ENCODE data around the gene RMND1. TPM values are rescaled to one million over a fixed set of nuclear protein-coding genes. Genes with fewer than 3 reads are reported as not detected.
"Not testable (repeated sequence)": the region's sequence is repeated elsewhere in the genome, so short reads cannot be mapped to it uniquely, and the experiment has no call there.

RMND1 gene
- total RNA-seq, 1 experiment from 2014 or later: 19.3 TPM

DNA sequence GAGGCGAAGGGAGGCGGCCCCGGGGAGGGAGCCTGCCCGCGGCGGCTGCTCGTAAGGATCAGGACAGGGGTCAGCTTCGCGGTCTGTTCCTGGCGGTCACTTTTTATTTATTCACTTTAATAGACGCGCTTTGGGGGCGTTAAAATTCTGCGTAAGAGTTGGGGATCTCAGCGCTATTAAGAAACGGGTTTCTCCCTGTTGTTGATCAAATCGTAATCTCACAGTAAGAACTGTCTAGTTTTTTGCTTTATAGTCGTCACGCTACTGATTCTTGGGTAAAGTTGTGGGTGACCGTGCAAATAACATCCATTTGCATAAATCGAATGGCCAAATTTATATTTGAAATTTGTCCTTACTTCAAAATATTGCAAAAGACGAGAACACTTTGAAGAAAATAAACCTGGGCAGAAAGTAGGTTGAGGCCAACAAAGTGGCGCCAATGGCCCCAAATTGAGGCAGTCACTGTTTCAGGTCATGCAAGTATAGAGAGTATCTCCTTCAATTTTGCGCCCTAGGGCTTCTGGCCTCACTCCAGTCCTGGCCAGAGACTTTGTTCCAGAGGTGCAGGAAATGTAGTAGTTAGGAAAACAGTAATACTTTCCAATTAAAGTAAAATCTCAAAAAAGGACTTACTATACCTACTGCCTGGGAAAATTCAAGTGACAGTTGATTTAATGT is 963 bp upstream of the RMND1 start:
- ChIA-PET POLR2A (ENCODE audit: unreplicated experiment) (interaction anchor here (0.7 kb wide), 1 partner anchor 571 kb away, joined by 4 read pairs; no protein-coding TSS in a partner anchor), CTCF (no interaction called here)
- Histone ChIP-seq H3K27ac (peak overlapping the region; percentile 72), H3K4me3 (peak overlapping the region; percentile 83), H3F3A (ENCODE audit: insufficient read depth, low read depth) (peaks cover 16% of the 10 kb centered on the region; the same call in 1 of the 2 replicates), H3K79me2 (ENCODE audit: low read depth) (peaks cover 53% of the 10 kb centered on the region), H3K36me3 (ENCODE audit: low read depth) (peaks cover 3% of the 10 kb centered on the region), H3K9me2 (ENCODE audit: insufficient read depth) (no peaks in the 10 kb centered on the region), H4K20me1 (ENCODE audit: insufficient read depth) (no peaks in the 10 kb centered on the region), H2AFZ (peak overlapping the region; percentile 92), H3K27me3 (ENCODE audit: insufficient read depth, low read depth) (no peaks in the 10 kb centered on the region), H3K4me2 (peak overlapping the region; percentile 87), H3K4me1 (replicated peaks; ENCODE audit: insufficient read depth) (peaks cover 13% of the 10 kb centered on the region; the same call in 1 of the 2 replicates), H3K9me3 (ENCODE audit: insufficient read depth, low read depth) (no peaks in the 10 kb centered on the region)
- TF ChIP-seq, protein P1, sequence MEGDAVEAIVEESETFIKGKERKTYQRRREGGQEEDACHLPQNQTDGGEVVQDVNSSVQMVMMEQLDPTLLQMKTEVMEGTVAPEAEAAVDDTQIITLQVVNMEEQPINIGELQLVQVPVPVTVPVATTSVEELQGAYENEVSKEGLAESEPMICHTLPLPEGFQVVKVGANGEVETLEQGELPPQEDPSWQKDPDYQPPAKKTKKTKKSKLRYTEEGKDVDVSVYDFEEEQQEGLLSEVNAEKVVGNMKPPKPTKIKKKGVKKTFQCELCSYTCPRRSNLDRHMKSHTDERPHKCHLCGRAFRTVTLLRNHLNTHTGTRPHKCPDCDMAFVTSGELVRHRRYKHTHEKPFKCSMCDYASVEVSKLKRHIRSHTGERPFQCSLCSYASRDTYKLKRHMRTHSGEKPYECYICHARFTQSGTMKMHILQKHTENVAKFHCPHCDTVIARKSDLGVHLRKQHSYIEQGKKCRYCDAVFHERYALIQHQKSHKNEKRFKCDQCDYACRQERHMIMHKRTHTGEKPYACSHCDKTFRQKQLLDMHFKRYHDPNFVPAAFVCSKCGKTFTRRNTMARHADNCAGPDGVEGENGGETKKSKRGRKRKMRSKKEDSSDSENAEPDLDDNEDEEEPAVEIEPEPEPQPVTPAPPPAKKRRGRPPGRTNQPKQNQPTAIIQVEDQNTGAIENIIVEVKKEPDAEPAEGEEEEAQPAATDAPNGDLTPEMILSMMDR (conservative IDR thresholded peaks at IDR 0.05): no peak
- no peak for TF ChIP-seq EZH2 (IDR thresholded peaks at IDR 0.05; ENCODE audit: low read depth)
- peak; percentile 31 to 41 for DNase-seq
- TSS peak; percentile 41 for BruUV-seq (replicated peaks)
- intact Hi-C loops (cut with micrococcal nuclease; ENCODE audit: unreplicated experiment): loop anchor here (1.0 to 10.0 kb wide), 4 partner anchors 63 to 820 kb away; no protein-coding TSS in a partner anchor

DNA sequence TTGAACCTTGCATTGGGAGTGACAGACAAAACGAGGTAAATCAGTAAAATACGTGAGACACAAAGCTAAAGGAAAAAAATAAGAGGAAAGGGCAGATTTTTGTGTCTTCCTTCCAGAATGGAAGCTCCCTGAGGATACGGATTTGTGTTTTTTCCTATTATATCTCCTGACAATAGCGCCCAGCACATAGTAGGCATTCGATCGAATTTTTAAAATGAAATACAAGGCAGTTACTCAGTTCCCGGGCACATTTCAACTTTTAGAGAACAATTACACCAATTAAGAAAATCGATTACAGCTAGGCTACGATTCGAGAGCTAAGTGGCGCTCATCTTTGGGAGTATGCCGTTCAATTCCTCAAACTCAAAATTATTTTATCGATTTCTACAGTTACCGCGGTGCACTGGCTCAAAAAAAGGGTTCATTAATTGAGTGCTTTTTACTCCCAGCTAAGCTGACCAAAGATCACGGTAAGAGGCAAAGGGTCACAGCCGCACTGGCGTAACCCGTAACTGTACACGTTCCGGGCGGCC is 443 bp downstream of the RMND1 start:
- peaks cover 54% of the 10 kb centered on the region for H3K79me2 ChIP-seq (ENCODE audit: low read depth)
- peak overlapping the region; percentile 81 for H3K4me3 ChIP-seq
- TF ChIP-seq, protein P1 (conservative IDR thresholded peaks at IDR 0.05): no peak
- no peak for TF ChIP-seq EZH2 (IDR thresholded peaks at IDR 0.05; ENCODE audit: low read depth)
- no peaks in the 10 kb centered on the region for H3K36me3 ChIP-seq (ENCODE audit: low read depth)
- intact Hi-C loops (cut with micrococcal nuclease; ENCODE audit: unreplicated experiment): loop anchor here (5.0 to 10.0 kb wide), 2 partner anchors 216 to 313 kb away; no protein-coding TSS in a partner anchor
- TSS peak; percentile 87 for BruUV-seq (replicated peaks)
- H3K27me3 ChIP-seq (ENCODE audit: insufficient read depth, low read depth): no peaks in the 10 kb centered on the region
- peak overlapping the region; percentile 76 for H3K4me2 ChIP-seq
- CTCF ChIA-PET: no interaction called here
- H4K20me1 ChIP-seq (ENCODE audit: insufficient read depth): no peaks in the 10 kb centered on the region
- no peaks in the 10 kb centered on the region for H3K9me2 ChIP-seq (ENCODE audit: insufficient read depth)
- H3K27ac ChIP-seq: peak overlapping the region; percentile 62
- peaks cover 15% of the 10 kb centered on the region for H3K4me1 ChIP-seq (replicated peaks; ENCODE audit: insufficient read depth)
- H2AFZ ChIP-seq: peak overlapping the region; percentile 89
- no peaks in the 10 kb centered on the region for H3K9me3 ChIP-seq (ENCODE audit: insufficient read depth, low read depth)
- POLR2A ChIA-PET (ENCODE audit: unreplicated experiment): interaction anchor here (0.5 kb wide), 1 partner anchor 188 kb away, joined by 8 read pairs; no protein-coding TSS in a partner anchor
- H3F3A ChIP-seq (ENCODE audit: insufficient read depth, low read depth): peaks cover 23% of the 10 kb centered on the region
- no peak for DNase-seq

- H3K27me3 ChIP-seq (ENCODE audit: insufficient read depth, low read depth); CTCF ChIA-PET; BruUV-seq (replicated peaks); H4K20me1 ChIP-seq (ENCODE audit: insufficient read depth); H3K36me3 ChIP-seq (ENCODE audit: low read depth); DNase-seq; POLR2A ChIA-PET (ENCODE audit: unreplicated experiment); H3K9me2 ChIP-seq (ENCODE audit: insufficient read depth); H3K9me3 ChIP-seq (ENCODE audit: insufficient read depth, low read depth): not testable (repeated sequence)
- H3K4me2 ChIP-seq: peak overlapping the region; percentile 76
- peaks cover 26% of the 10 kb centered on the region for H3F3A ChIP-seq (ENCODE audit: insufficient read depth, low read depth)
- 0 out of 2 replicates have a peak overlapping the region, but pooled peaks have one; percentile 89 for H2AFZ ChIP-seq
- intact Hi-C loops (cut with micrococcal nuclease; ENCODE audit: unreplicated experiment): loop anchor here (5.0 to 10.0 kb wide), 2 partner anchors 216 to 314 kb away; no protein-coding TSS in a partner anchor
- H3K4me1 ChIP-seq (replicated peaks; ENCODE audit: insufficient read depth): peaks cover 21% of the 10 kb centered on the region
- peaks cover 54% of the 10 kb centered on the region for H3K79me2 ChIP-seq (ENCODE audit: low read depth)
- peak overlapping the region; percentile 81 for H3K4me3 ChIP-seq
- H3K27ac ChIP-seq: peak overlapping the region; percentile 62; the same call in 1 of the 2 replicates
Measured at GRCh38 chr6:151450928-151451327, 998 bp downstream of the RMND1 start.

Measured in PC-9 (cell line).